ENCODE results near the gene RGS12.

Gene RGS12

GRCh38 chr4:3253808-3254207 lies 39.0 kb upstream of the RGS12 start:
- DNase-seq = no peak

- no peak for DNase-seq
Measured at GRCh38 chr4:3254302-3255131, 38.3 kb upstream of the RGS12 start.

GRCh38 chr4:3255611-3256186 lies 37.1 kb upstream of the RGS12 start:
- no peak for DNase-seq

GRCh38 chr4:3256230-3257102 lies 36.4 kb upstream of the RGS12 start:
- DNase-seq = no peak

- no peak for DNase-seq
Measured at GRCh38 chr4:3257103-3257555, 35.7 kb upstream of the RGS12 start.

- no peak for DNase-seq
Measured at GRCh38 chr4:3257556-3258482, 35.0 kb upstream of the RGS12 start.

GRCh38 chr4:3261411-3262207 lies 31.2 kb upstream of the RGS12 start:
- no peak for DNase-seq

- no peak for DNase-seq
Measured at GRCh38 chr4:3262208-3263052, 30.4 kb upstream of the RGS12 start.

GRCh38 chr4:3263053-3263875 lies 29.6 kb upstream of the RGS12 start:
- no peak for DNase-seq

GRCh38 chr4:3263876-3264193 lies 29.0 kb upstream of the RGS12 start:
- no peak for DNase-seq

- DNase-seq = no peak
Measured at GRCh38 chr4:3266076-3266475, 26.7 kb upstream of the RGS12 start.

- DNase-seq = no peak
Measured at GRCh38 chr4:3267576-3268394, 25.0 kb upstream of the RGS12 start.

GRCh38 chr4:3268395-3269104 lies 24.3 kb upstream of the RGS12 start:
- no peak for DNase-seq

GRCh38 chr4:3269105-3269927 lies 23.5 kb upstream of the RGS12 start:
- no peak for DNase-seq

GRCh38 chr4:3269991-3270611 lies 22.7 kb upstream of the RGS12 start:
- no peak for DNase-seq

GRCh38 chr4:3271131-3271530 lies 21.7 kb upstream of the RGS12 start:
- DNase-seq = no peak

- no peak for DNase-seq
Measured at GRCh38 chr4:3276986-3277385, 15.8 kb upstream of the RGS12 start.
